ENCODE data around the gene CRX. TPM values are rescaled to one million over a fixed set of nuclear protein-coding genes. Genes with fewer than 3 reads are reported as not detected.

The CRX gene
- total RNA-seq, 2 donors from 2014 or later: 0.34 TPM; not detected in 1

GRCh38 chr19:47790398-47790814, 31.3 kb upstream of the CRX start:
- peak; percentile 36 to 82 (median 66) for TF ChIP-seq CTCF (IDR thresholded peaks at IDR 0.05)
- TF ChIP-seq POLR2AphosphoS5 (IDR thresholded peaks at IDR 0.05): no peak
- Histone ChIP-seq H3K4me3 (no peak overlapping the region), H3K27me3 (replicated peaks; ENCODE audit: insufficient read depth) (no peaks in the 10 kb centered on the region), H3K36me3 (no peaks in the 10 kb centered on the region), H3K27ac (no peak overlapping the region), H3K9me3 (no peaks in the 10 kb centered on the region), H3K4me1 (replicated peaks) (no peaks in the 10 kb centered on the region)
- intact Hi-C loops (cut with DNase I): no loop called here
- 13% methylated on average over 10 of the region's 10 CpGs for WGBS
- peak; percentile 63 for DNase-seq (ENCODE audit: low spot score)

- 100% methylated on average over 1 of the region's 1 CpG for WGBS
- Histone ChIP-seq H3K27me3 (replicated peaks; ENCODE audit: insufficient read depth) (no peaks in the 10 kb centered on the region), H3K4me3 (no peak overlapping the region), H3K9me3 (no peaks in the 10 kb centered on the region), H3K4me1 (replicated peaks) (no peaks in the 10 kb centered on the region), H3K27ac (no peak overlapping the region), H3K36me3 (no peaks in the 10 kb centered on the region)
- TF ChIP-seq POLR2AphosphoS5 (IDR thresholded peaks at IDR 0.05) (no peak), CTCF (IDR thresholded peaks at IDR 0.05) (no peak), POLR2A (IDR thresholded peaks at IDR 0.05) (no peak)
- intact Hi-C loops (cut with DNase I): no loop called here
- DNase-seq (ENCODE audit: low spot score): no peak
These were observed 29.1 kb upstream of the CRX start for GRCh38 chr19:47792616-47793015.

- no peak overlapping the region for H3K27ac ChIP-seq
- H3K36me3 ChIP-seq: no peaks in the 10 kb centered on the region
- no peaks in the 10 kb centered on the region for H3K4me1 ChIP-seq (replicated peaks)
- TF ChIP-seq CTCF (IDR thresholded peaks at IDR 0.05) (no peak), POLR2A (IDR thresholded peaks at IDR 0.05) (no peak), POLR2AphosphoS5 (IDR thresholded peaks at IDR 0.05) (no peak)
- no peaks in the 10 kb centered on the region for H3K27me3 ChIP-seq (replicated peaks; ENCODE audit: insufficient read depth)
- H3K4me3 ChIP-seq: no peak overlapping the region
- 83% methylated on average over 18 of the region's 18 CpGs for WGBS
- intact Hi-C loops (cut with DNase I): no loop called here
- no peak for DNase-seq (ENCODE audit: low spot score)
- H3K9me3 ChIP-seq: no peaks in the 10 kb centered on the region
These were observed 27.2 kb upstream of the CRX start for GRCh38 chr19:47794526-47794925.

- Histone ChIP-seq H3K36me3 (no peaks in the 10 kb centered on the region), H3K4me1 (replicated peaks) (no peaks in the 10 kb centered on the region), H3K4me3 (no peak overlapping the region), H3K9me3 (no peaks in the 10 kb centered on the region), H3K27me3 (replicated peaks; ENCODE audit: insufficient read depth) (no peaks in the 10 kb centered on the region), H3K27ac (no peak overlapping the region)
- intact Hi-C loops (cut with DNase I): no loop called here
- WGBS: 89% methylated on average over 2 of the region's 2 CpGs
- no peak for DNase-seq (ENCODE audit: low spot score)
- TF ChIP-seq POLR2A (IDR thresholded peaks at IDR 0.05): no peak
- TF ChIP-seq CTCF (IDR thresholded peaks at IDR 0.05): no peak
- TF ChIP-seq POLR2AphosphoS5 (IDR thresholded peaks at IDR 0.05): no peak
These were observed 25.0 kb upstream of the CRX start for GRCh38 chr19:47796785-47797184.

GRCh38 chr19:47797996-47798903, 23.5 kb upstream of the CRX start:
- Histone ChIP-seq H3K4me3 (no peak overlapping the region), H3K4me1 (replicated peaks) (no peaks in the 10 kb centered on the region), H3K36me3 (no peaks in the 10 kb centered on the region), H3K27ac (no peak overlapping the region), H3K27me3 (replicated peaks; ENCODE audit: insufficient read depth) (no peaks in the 10 kb centered on the region), H3K9me3 (no peaks in the 10 kb centered on the region)
- no peak for DNase-seq (ENCODE audit: low spot score)
- TF ChIP-seq CTCF (IDR thresholded peaks at IDR 0.05) (no peak), POLR2AphosphoS5 (IDR thresholded peaks at IDR 0.05) (no peak), POLR2A (IDR thresholded peaks at IDR 0.05) (no peak)
- WGBS: 58% methylated on average over 14 of the region's 14 CpGs
- intact Hi-C loops (cut with DNase I): no loop called here

All from prostate gland (tissue), 2 donors.